NCI-H187 (cell line): ENCODE data around the gene DRG1.
"Not testable (repeated sequence)": the region's sequence is repeated elsewhere in the genome, so short reads cannot be mapped to it uniquely, and the experiment has no call there.

ENCODE experiments used
- DNase-seq, 2 experiments: peaks; one replicate each; lab custom pipeline; 2025; lab: John Stamatoyannopoulos, UW

The DRG1 gene

GRCh38 chr22:31442768-31443489 is 43.5 kb downstream of the DRG1 start:
- no peak for DNase-seq

GRCh38 chr22:31443516-31443915 is 44.1 kb downstream of the DRG1 start:
- DNase-seq = no peak

- DNase-seq = no peak
These were observed 46.2 kb downstream of the DRG1 start for GRCh38 chr22:31445642-31446041.

- DNase-seq = no peak
These were observed 46.8 kb downstream of the DRG1 start for GRCh38 chr22:31446208-31446607.

- no peak for DNase-seq
These were observed 47.4 kb downstream of the DRG1 start for GRCh38 chr22:31446767-31447166.

GRCh38 chr22:31447337-31447736 is 47.9 kb downstream of the DRG1 start:
- DNase-seq = no peak

GRCh38 chr22:31448382-31448781 is 49.0 kb downstream of the DRG1 start:
- DNase-seq = no peak

GRCh38 chr22:31449506-31449905 is 50.1 kb downstream of the DRG1 start:
- no peak for DNase-seq

- DNase-seq = no peak
These were observed 52.5 kb downstream of the DRG1 start for GRCh38 chr22:31451709-31452571.

- no peak for DNase-seq
These were observed 62.3 kb downstream of the DRG1 start for GRCh38 chr22:31461699-31462098.

- DNase-seq = no peak
These were observed 65.9 kb downstream of the DRG1 start for GRCh38 chr22:31465307-31465706.

GRCh38 chr22:31474743-31475142 is 75.3 kb downstream of the DRG1 start:
- no peak for DNase-seq

GRCh38 chr22:31475800-31476199 is 76.4 kb downstream of the DRG1 start:
- DNase-seq = no peak

GRCh38 chr22:31477329-31477728 is 77.9 kb downstream of the DRG1 start:
- no peak for DNase-seq

- DNase-seq = no peak
These were observed 81.7 kb downstream of the DRG1 start for GRCh38 chr22:31481129-31481528.

- not testable (repeated sequence) for DNase-seq
These were observed 83.1 kb downstream of the DRG1 start for GRCh38 chr22:31482470-31482869.
